GM23338 (cell line): ENCODE measurements around the gene CD40. TPM values are rescaled to one million over a fixed set of nuclear protein-coding genes. Genes with fewer than 3 reads are reported as not detected.

ENCODE experiments used
- ATAC-seq: fragments of 200-7000 bp; cut with Tn5 transposase; 3 replicates; pipeline ENCODE4 v1.9.1; 2020
- DNase-seq: peaks from one replicate; pipeline ENCODE4 v3.0.0-alpha.2; 2015; ENCODE audit warnings: low spot score
- H2AFZ ChIP-seq: fragments of 200-600 bp; sonication (generic); 2 replicates; pipeline ENCODE4 v1.8.0; 2016; ENCODE audit warnings: antibody characterized with exemption, mild to moderate bottlenecking, moderate library complexity
- H3F3A ChIP-seq: fragments of 200-600 bp; sonication (generic); replicated peaks from 2 replicates; pipeline ENCODE4 v1.8.0; 2017; ENCODE audit warnings: antibody characterized with exemption, mixed run types, low read depth
- H3K27ac ChIP-seq: fragments of 200-600 bp; sonication (generic); 2 replicates; pipeline ENCODE4 v1.6.1; 2016; ENCODE audit warnings: low read depth
- H3K27me3 ChIP-seq: fragments of 200-600 bp; sonication (generic); 2 replicates; pipeline ENCODE4 v1.8.0; 2016; ENCODE audit warnings: mild to moderate bottlenecking, mixed run types, moderate library complexity; ENCODE audit not compliant: insufficient read depth
- H3K36me3 ChIP-seq: fragments of 200-600 bp; sonication (generic); 2 replicates; pipeline ENCODE4 v1.8.0; 2016; ENCODE audit warnings: mild to moderate bottlenecking; ENCODE audit not compliant: insufficient read depth
- H3K4me1 ChIP-seq: fragments of 200-600 bp; sonication (generic); 2 replicates; pipeline ENCODE4 v1.8.0; 2016; ENCODE audit warnings: mild to moderate bottlenecking, moderate library complexity; ENCODE audit not compliant: insufficient read depth
- H3K4me2 ChIP-seq: fragments of 200-600 bp; sonication (generic); 2 replicates; pipeline ENCODE4 v1.7.1; 2017; ENCODE audit warnings: mixed run types
- H3K4me3 ChIP-seq: fragments of 200-600 bp; sonication (generic); 2 replicates; pipeline ENCODE4 v1.6.1; 2016; ENCODE audit warnings: mixed run types
- H3K79me2 ChIP-seq: fragments of 200-600 bp; sonication (generic); replicated peaks from 2 replicates; pipeline ENCODE4 v1.8.0; 2017; ENCODE audit warnings: mild to moderate bottlenecking; ENCODE audit not compliant: insufficient read depth
- H3K9me2 ChIP-seq: fragments of 200-600 bp; sonication (generic); 2 replicates; pipeline ENCODE4 v1.8.0; 2017; ENCODE audit not compliant: insufficient read depth
- H4K20me1 ChIP-seq: fragments of 200-600 bp; sonication (generic); replicated peaks from 2 replicates; pipeline ENCODE4 v1.8.0; 2017; ENCODE audit warnings: mild to moderate bottlenecking; ENCODE audit not compliant: insufficient read depth
- H3K27ac Mint-ChIP-seq: 2 replicates; pipeline ENCODE4 v1.8.0; 2020; ENCODE audit warnings: inconsistent platforms, mild to moderate bottlenecking, moderate library complexity, mixed read lengths
- H3K27me3 Mint-ChIP-seq: 3 replicates; pipeline ENCODE4 v1.8.0; 2022; ENCODE audit warnings: low read depth, mild to moderate bottlenecking, moderate library complexity, mixed read lengths, inconsistent platforms; ENCODE audit not compliant: insufficient read depth, poor library complexity
- H3K36me3 Mint-ChIP-seq: 3 replicates; pipeline ENCODE4 v1.8.0; 2021; ENCODE audit warnings: low read depth, mild to moderate bottlenecking, inconsistent platforms, moderate library complexity, mixed read lengths
- H3K4me1 Mint-ChIP-seq: 3 replicates; pipeline ENCODE4 v1.8.0; 2020; ENCODE audit warnings: mild to moderate bottlenecking, inconsistent platforms, mixed read lengths
- H3K4me3 Mint-ChIP-seq: 3 replicates; pipeline ENCODE4 v1.8.0; 2021; ENCODE audit warnings: moderate library complexity, mild to moderate bottlenecking, inconsistent platforms, mixed read lengths
- H3K9me3 Mint-ChIP-seq: 3 replicates; pipeline ENCODE4 v1.8.0; 2020; ENCODE audit warnings: moderate library complexity, mild to moderate bottlenecking, inconsistent platforms, mixed read lengths
- CREB1 ChIP-seq: fragments of 250-450 bp; sonication (Bioruptor Pico); IDR thresholded peaks from 2 replicates; pipeline ENCODE4 v1.5.0; 2020; ENCODE audit warnings: low read depth, mild to moderate bottlenecking, moderate library complexity
- CTCF ChIP-seq, 2 experiments: fragments of 200-600 bp in 1 of 2; sonication (generic) in 1 of 2; conservative IDR thresholded peaks; 2 replicates each; pipeline versions ENCODE4 v1.5.1 to v1.6.1; 2016 to 2017; ENCODE audit warnings: antibody characterized with exemption in 2 of 2, low read depth in 2 of 2, mild to moderate bottlenecking in 2 of 2, moderate library complexity in 1 of 2
- ETS1 ChIP-seq: IDR thresholded peaks from 2 replicates; pipeline ENCODE4 v1.6.1; 2016; ENCODE audit warnings: antibody characterized with exemption
- EZH2 ChIP-seq: fragments of 200-600 bp; sonication (generic); IDR thresholded peaks from one replicate; pipeline ENCODE4 v1.8.0; 2017; ENCODE audit warnings: antibody characterized with exemption, mild to moderate bottlenecking, low read depth; ENCODE audit not compliant: unreplicated experiment
- EZH2phosphoT487 ChIP-seq: fragments of 200-600 bp; sonication (generic); IDR thresholded peaks from one replicate; pipeline ENCODE4 v1.8.1; 2018; ENCODE audit warnings: antibody characterized with exemption; ENCODE audit not compliant: unreplicated experiment
- JUNB ChIP-seq: IDR thresholded peaks from one replicate; pipeline ENCODE4 v1.6.1; 2016; ENCODE audit warnings: antibody characterized with exemption; ENCODE audit not compliant: unreplicated experiment
- NANOG ChIP-seq: IDR thresholded peaks from 2 replicates; pipeline ENCODE4 v1.6.1; 2016; ENCODE audit warnings: antibody characterized with exemption, borderline replicate concordance
- REST ChIP-seq: IDR thresholded peaks from one replicate; pipeline ENCODE4 v1.6.1; 2018; ENCODE audit warnings: antibody characterized with exemption; ENCODE audit not compliant: unreplicated experiment
- STAT1 ChIP-seq: IDR thresholded peaks from one replicate; pipeline ENCODE4 v1.6.1; 2016; ENCODE audit warnings: antibody characterized with exemption; ENCODE audit not compliant: unreplicated experiment
- ZNF114 ChIP-seq: fragments of 250-450 bp; sonication (Bioruptor Pico); IDR thresholded peaks from 2 replicates; pipeline ENCODE4 v1.5.0; 2020; ENCODE audit warnings: mild to moderate bottlenecking, moderate library complexity
- ZNF331 ChIP-seq: fragments of 250-450 bp; sonication (Bioruptor Pico); IDR thresholded peaks from 2 replicates; pipeline ENCODE4 v1.5.0; 2020; ENCODE audit warnings: low read depth, mild to moderate bottlenecking, moderate library complexity
- polyA plus RNA-seq: library from polyadenylated mRNA; unstranded; fragments of >200 nt; fragmentation: Nextera tagmentation; extraction: Ambion mirVana; gene quantifications from 2 replicates; pipeline ENCODE4 v1.2.1, GENCODE V29; 2016
- total RNA-seq: library from RNA; depleted of rRNA; stranded (reverse); fragments of >200 nt; shearing (Covaris generic); gene quantifications from 2 replicates; pipeline ENCODE4 v1.2.3, GENCODE V29; 2014

CD40 gene
- total and polyA plus RNA-seq, 2 experiments from 2014 or later, result 15.4 to 18.9 TPM

- TF ChIP-seq EZH2 (no peak), EZH2phosphoT487 (no peak), ETS1 (no peak), CTCF (conservative IDR thresholded peaks at IDR 0.05; ENCODE audit: low read depth in 2 of 2) (no peak), STAT1 (no peak), CREB1 (CRISPR knock-in tag) (no peak)
Measured at GRCh38 chr20:46148313-46149208, 30.4 kb downstream of the CD40 start (continued).

GRCh38 chr20:46150943-46151342 is 32.8 kb downstream of the CD40 start:
- no peaks in the 10 kb centered on the region for H3K27me3 Mint-ChIP-seq
- Histone ChIP-seq H3K27me3 (no peaks in the 10 kb centered on the region), H3K27ac (no peak overlapping the region), H3K36me3 (no peaks in the 10 kb centered on the region), H3K9me2 (no peaks in the 10 kb centered on the region), H3F3A (no peaks in the 10 kb centered on the region), H3K4me1 (no peaks in the 10 kb centered on the region; the same call in 1 of the 2 replicates), H3K79me2 (no peaks in the 10 kb centered on the region), H3K4me3 (no peak overlapping the region), H2AFZ (0 out of 2 replicates have a peak overlapping the region, but pooled peaks have one; percentile 10), H3K4me2 (no peak overlapping the region), H4K20me1 (no peaks in the 10 kb centered on the region)
- no peaks in the 10 kb centered on the region for H3K36me3 Mint-ChIP-seq
- ATAC-seq (no peak), DNase-seq (no peak)
- TF ChIP-seq ZNF331 (CRISPR knock-in tag), result no peak
- no peak overlapping the region for H3K4me3 Mint-ChIP-seq
- peaks cover 10% of the 10 kb centered on the region; the same call in 2 of the 3 replicates for H3K4me1 Mint-ChIP-seq
- no peaks in the 10 kb centered on the region for H3K9me3 Mint-ChIP-seq
- no peak overlapping the region for H3K27ac Mint-ChIP-seq

GRCh38 chr20:46151936-46152335 is 33.8 kb downstream of the CD40 start:
- H3K27ac Mint-ChIP-seq, result no peak overlapping the region
- H3K4me2 ChIP-seq, result no peak overlapping the region
- no peaks in the 10 kb centered on the region for H3K79me2 ChIP-seq
- H3F3A ChIP-seq, result no peaks in the 10 kb centered on the region
- H3K27me3 Mint-ChIP-seq, result no peaks in the 10 kb centered on the region
- H3K4me1 ChIP-seq, result no peaks in the 10 kb centered on the region
- H3K9me2 ChIP-seq, result no peaks in the 10 kb centered on the region
- H3K4me1 Mint-ChIP-seq, result peaks cover 9% of the 10 kb centered on the region; the same call in 2 of the 3 replicates
- H2AFZ ChIP-seq, result peak overlapping the region; percentile 69; the same call in 1 of the 2 replicates
- H4K20me1 ChIP-seq, result no peaks in the 10 kb centered on the region
- TF ChIP-seq JUNB (no peak), ETS1 (no peak), EZH2 (no peak), REST (no peak), CREB1 (CRISPR knock-in tag) (no peak), NANOG (no peak), ZNF114 (CRISPR knock-in tag) (no peak), CTCF (conservative IDR thresholded peaks at IDR 0.05; ENCODE audit: low read depth in 2 of 2) (peak; percentile 67 to 75)
- DNase-seq (peak; percentile 80), ATAC-seq (peak; percentile 92)
- H3K27ac ChIP-seq, result no peak overlapping the region
- H3K27me3 ChIP-seq, result no peaks in the 10 kb centered on the region
- H3K4me3 Mint-ChIP-seq, result no peak overlapping the region
- H3K4me3 ChIP-seq, result no peak overlapping the region
- no peaks in the 10 kb centered on the region for H3K36me3 ChIP-seq
- no peaks in the 10 kb centered on the region for H3K9me3 Mint-ChIP-seq
- H3K36me3 Mint-ChIP-seq, result no peaks in the 10 kb centered on the region
